Progenitor cell of endocrine pancreas (in vitro differentiated cells): ENCODE data around the gene PTPN13. TPM values are rescaled to one million over a fixed set of nuclear protein-coding genes. Genes with fewer than 3 reads are reported as not detected.

Experiments
- DNase-seq: peaks from one replicate; pipeline ENCODE4 v3.0.0; 2021; ENCODE audit warnings: low spot score; ENCODE audit not compliant: unreplicated experiment
- H3K27ac Mint-ChIP-seq: 2 replicates; pipeline ENCODE4 v1.8.0; 2021; ENCODE audit warnings: mild to moderate bottlenecking, moderate library complexity, mixed read lengths
- H3K27me3 Mint-ChIP-seq: 2 replicates; pipeline ENCODE4 v1.8.0; 2021; ENCODE audit warnings: mixed read lengths
- H3K36me3 Mint-ChIP-seq: 2 replicates; pipeline ENCODE4 v1.8.0; 2022; ENCODE audit warnings: mixed read lengths; ENCODE audit not compliant: insufficient read depth
- H3K4me1 Mint-ChIP-seq: 2 replicates; pipeline ENCODE4 v1.8.0; 2021; ENCODE audit warnings: low read depth, mixed read lengths
- H3K4me3 Mint-ChIP-seq: 2 replicates; pipeline ENCODE4 v1.8.0; 2021; ENCODE audit warnings: low read depth, mild to moderate bottlenecking, moderate library complexity, mixed read lengths
- H3K9me3 Mint-ChIP-seq: 2 replicates; pipeline ENCODE4 v1.8.0; 2021; ENCODE audit warnings: low read depth, mixed read lengths
- CTCF ChIP-seq: fragments of 200-600 bp; sonication (generic); IDR thresholded peaks from one replicate; pipeline ENCODE4 v1.5.0; 2021; ENCODE audit warnings: antibody characterized with exemption, mild to moderate bottlenecking; ENCODE audit not compliant: unreplicated experiment
- total RNA-seq: library from RNA; stranded (reverse); gene quantifications from 2 replicates; pipeline ENCODE4 v1.2.1, GENCODE V29; 2021

PTPN13 gene
- total RNA-seq, 1 donor from 2014 or later, result 63.1 TPM

- H3K27ac Mint-ChIP-seq, result no peak overlapping the region
- H3K9me3 Mint-ChIP-seq, result peaks cover 19% of the 10 kb centered on the region
- no peak overlapping the region for H3K4me3 Mint-ChIP-seq
- TF ChIP-seq CTCF, result no peak
- DNase-seq, result no peak
- H3K4me1 Mint-ChIP-seq, result no peaks in the 10 kb centered on the region
- peaks cover 54% of the 10 kb centered on the region for H3K36me3 Mint-ChIP-seq
- no peaks in the 10 kb centered on the region for H3K27me3 Mint-ChIP-seq
Observed at GRCh38 chr4:86788826-86789225, 194.7 kb downstream of the PTPN13 start.

GRCh38 chr4:86791126-86791525 is 197.0 kb downstream of the PTPN13 start:
- Mint-ChIP-seq H3K27me3 (no peaks in the 10 kb centered on the region), H3K27ac (no peak overlapping the region), H3K9me3 (peaks cover 27% of the 10 kb centered on the region), H3K4me1 (no peaks in the 10 kb centered on the region), H3K36me3 (peaks cover 61% of the 10 kb centered on the region), H3K4me3 (no peak overlapping the region)
- no peak for DNase-seq
- no peak for TF ChIP-seq CTCF

- no peak for TF ChIP-seq CTCF
- no peaks in the 10 kb centered on the region for H3K27me3 Mint-ChIP-seq
- no peak for DNase-seq
- no peaks in the 10 kb centered on the region for H3K4me1 Mint-ChIP-seq
- no peaks in the 10 kb centered on the region for H3K9me3 Mint-ChIP-seq
- H3K27ac Mint-ChIP-seq, result no peak overlapping the region
- H3K36me3 Mint-ChIP-seq, result peaks cover 35% of the 10 kb centered on the region
- H3K4me3 Mint-ChIP-seq, result no peak overlapping the region
Observed at GRCh38 chr4:86809809-86810208, 215.7 kb downstream of the PTPN13 start.

- Mint-ChIP-seq H3K9me3 (peaks cover 4% of the 10 kb centered on the region), H3K27ac (no peak overlapping the region), H3K4me1 (no peaks in the 10 kb centered on the region), H3K36me3 (peaks cover 45% of the 10 kb centered on the region), H3K4me3 (no peak overlapping the region), H3K27me3 (no peaks in the 10 kb centered on the region)
- no peak for TF ChIP-seq CTCF
- no peak for DNase-seq
Observed at GRCh38 chr4:86810847-86811246, 216.7 kb downstream of the PTPN13 start.

- H3K9me3 Mint-ChIP-seq, result peaks cover 8% of the 10 kb centered on the region
- no peak overlapping the region for H3K27ac Mint-ChIP-seq
- H3K4me3 Mint-ChIP-seq, result no peak overlapping the region
Observed at GRCh38 chr4:86815653-86816052, 221.5 kb downstream of the PTPN13 start.

More at GRCh38 chr4:86815653-86816052, 221.5 kb downstream of the PTPN13 start:
- TF ChIP-seq CTCF, result no peak
- Mint-ChIP-seq H3K36me3 (peaks cover 44% of the 10 kb centered on the region), H3K4me1 (peaks cover 18% of the 10 kb centered on the region), H3K27me3 (no peaks in the 10 kb centered on the region)
- DNase-seq, result no peak
